IMR-90 (cell line): ENCODE results near the gene ZW10. TPM values are rescaled to one million over a fixed set of nuclear protein-coding genes. Genes with fewer than 3 reads are reported as not detected.

Experiments used
- ATAC-seq: fragments of 200-7000 bp; cut with Tn5 transposase; 2 replicates; pipeline ENCODE4 v1.9.1; 2020; ENCODE audit warnings: low read depth, mild to moderate bottlenecking, moderate library complexity
- BruUV-seq: library from RNA; stranded (reverse); fragments of 400-500 nt; replicated peaks from 2 replicates; lab custom pipeline; 2021; lab: Mats Ljungman, UMichigan
- CTCF ChIA-PET: fragments of 300-600 bp; formaldehyde crosslinking; extraction: SDS; loops from one replicate; lab custom pipeline; 2021; ENCODE audit warnings: antibody characterized with exemption; lab: Yijun Ruan, JAX
- POLR2A ChIA-PET: fragments of 300-600 bp; sonication (Branson Sonifier 250); formaldehyde crosslinking; loops from one replicate; lab custom pipeline; 2022; ENCODE audit warnings: antibody characterized with exemption; ENCODE audit not compliant: unreplicated experiment; lab: Charles Lee
- DNase-seq: peaks from one replicate; pipeline ENCODE4 v3.0.0; 2013
- H2AFZ ChIP-seq: replicated peaks from 2 replicates; pipeline ENCODE3; 2013; ENCODE audit warnings: low read length, mild to moderate bottlenecking; ENCODE audit not compliant: poor library complexity
- H2AK5ac ChIP-seq: 2 replicates; pipeline ENCODE4 v1.6.1; 2013; ENCODE audit warnings: low read depth, low read length, inconsistent platforms
- H2AK9ac ChIP-seq: replicated peaks from 2 replicates; pipeline ENCODE3; 2013; ENCODE audit warnings: mild to moderate bottlenecking, low read depth, low read length, moderate library complexity; ENCODE audit not compliant: poor library complexity
- H2BK120ac ChIP-seq: 2 replicates; pipeline ENCODE4 v1.6.1; 2013; ENCODE audit warnings: low read depth, low read length, inconsistent platforms
- H2BK15ac ChIP-seq: 3 replicates; pipeline ENCODE4 v1.6.1; 2013; ENCODE audit warnings: low read depth, low read length, inconsistent platforms
- H2BK20ac ChIP-seq: 2 replicates; pipeline ENCODE4 v1.6.1; 2013; ENCODE audit warnings: low read depth, mild to moderate bottlenecking, inconsistent platforms, low read length, moderate library complexity
- H2BK5ac ChIP-seq: 2 replicates; pipeline ENCODE4 v1.6.1; 2013; ENCODE audit warnings: mild to moderate bottlenecking, low read depth, low read length, inconsistent platforms; ENCODE audit not compliant: poor library complexity, severe bottlenecking
- H3K14ac ChIP-seq: replicated peaks from 2 replicates; pipeline ENCODE4 v1.6.1; 2013; ENCODE audit warnings: low read depth, low read length, inconsistent platforms
- H3K18ac ChIP-seq: 2 replicates; pipeline ENCODE4 v1.6.1; 2013; ENCODE audit warnings: low read depth, low read length, control low read depth
- H3K23ac ChIP-seq: 2 replicates; pipeline ENCODE4 v1.6.1; 2013; ENCODE audit warnings: low read depth, low read length, inconsistent platforms
- H3K27ac ChIP-seq: 2 replicates; pipeline ENCODE4 v1.5.1; 2013; ENCODE audit warnings: mild to moderate bottlenecking, control low read depth, low read length; ENCODE audit not compliant: insufficient read depth
- H3K27me3 ChIP-seq: 2 replicates; pipeline ENCODE4 v1.6.1; 2013; ENCODE audit warnings: low read length; ENCODE audit not compliant: control insufficient read depth, insufficient read depth
- H3K36me3 ChIP-seq: 2 replicates; pipeline ENCODE4 v1.6.1; 2013; ENCODE audit warnings: low read length, mixed read lengths; ENCODE audit not compliant: control insufficient read depth, insufficient read depth
- H3K4ac ChIP-seq: 2 replicates; pipeline ENCODE4 v1.6.1; 2013; ENCODE audit warnings: low read depth, low read length, inconsistent platforms
- H3K4me1 ChIP-seq: 2 replicates; pipeline ENCODE4 v1.6.1; 2013; ENCODE audit warnings: low read length, mixed read lengths; ENCODE audit not compliant: control insufficient read depth, insufficient read depth
- H3K4me2 ChIP-seq: 2 replicates; pipeline ENCODE4 v1.6.1; 2013; ENCODE audit warnings: low read depth, mild to moderate bottlenecking, control low read depth, low read length, moderate library complexity
- H3K4me3 ChIP-seq: 2 replicates; pipeline ENCODE4 v1.5.1; 2013; ENCODE audit warnings: low read depth, mild to moderate bottlenecking, control low read depth, low read length, moderate library complexity; ENCODE audit not compliant: insufficient read depth
- H3K56ac ChIP-seq: 2 replicates; pipeline ENCODE4 v1.6.1; 2013; ENCODE audit warnings: low read length, inconsistent platforms; ENCODE audit not compliant: insufficient read depth; ENCODE audit errors: extremely low read depth
- H3K79me1 ChIP-seq, 2 experiments: 2 replicates each; pipeline ENCODE4 v1.6.1; 2013; ENCODE audit warnings: low read length in 2 of 2, inconsistent platforms in 1 of 2, low read depth in 1 of 2
- H3K9ac ChIP-seq: 2 replicates; pipeline ENCODE4 v1.6.1; 2013; ENCODE audit warnings: low read depth, low read length, control low read depth
- H3K9me1 ChIP-seq: 2 replicates; pipeline ENCODE4 v1.6.1; 2013; ENCODE audit warnings: low read length, inconsistent platforms; ENCODE audit not compliant: insufficient read depth
- H3K9me3 ChIP-seq: 2 replicates; pipeline ENCODE4 v1.6.1; 2013; ENCODE audit warnings: low read length; ENCODE audit not compliant: control insufficient read depth, insufficient read depth
- H4K20me1 ChIP-seq: 2 replicates; pipeline ENCODE4 v1.6.1; 2013; ENCODE audit warnings: low read length, inconsistent platforms; ENCODE audit not compliant: insufficient read depth
- H4K5ac ChIP-seq: 2 replicates; pipeline ENCODE4 v1.6.1; 2013; ENCODE audit warnings: mild to moderate bottlenecking, low read depth, low read length, control low read depth
- H4K8ac ChIP-seq, 2 experiments: 2 replicates each; pipeline ENCODE4 v1.6.1; 2013; ENCODE audit warnings: low read depth in 2 of 2, low read length in 2 of 2, control low read depth in 1 of 2, inconsistent platforms in 1 of 2
- H4K91ac ChIP-seq: 2 replicates; pipeline ENCODE4 v1.6.1; 2013; ENCODE audit warnings: low read depth, low read length, inconsistent platforms; ENCODE audit not compliant: insufficient read depth
- CHD1 ChIP-seq: IDR thresholded peaks from 2 replicates; pipeline ENCODE4 v1.6.1; 2012; ENCODE audit warnings: low read depth, low read length, improper control_type of control experiment
- ELK1 ChIP-seq: fragments of 150-350 bp; IDR thresholded peaks from 2 replicates; pipeline ENCODE4 v1.6.1; 2016; ENCODE audit warnings: low read depth, mild to moderate bottlenecking, low read length, moderate library complexity, borderline replicate concordance
- MAZ ChIP-seq: IDR thresholded peaks from 2 replicates; pipeline ENCODE4 v1.6.1; 2012; ENCODE audit warnings: low read depth, mild to moderate bottlenecking, low read length, improper control_type of control experiment, moderate library complexity, borderline replicate concordance
- MXI1 ChIP-seq: IDR thresholded peaks from 2 replicates; pipeline ENCODE4 v1.6.1; 2012; ENCODE audit warnings: low read depth, mild to moderate bottlenecking, low read length, moderate library complexity, borderline replicate concordance
- NFE2L2 ChIP-seq: fragments of 150-350 bp; IDR thresholded peaks from 2 replicates; pipeline ENCODE4 v1.6.1; 2016; ENCODE audit warnings: low read depth, mild to moderate bottlenecking, low read length
- RCOR1 ChIP-seq: IDR thresholded peaks from 2 replicates; pipeline ENCODE4 v1.6.1; 2012; ENCODE audit warnings: mild to moderate bottlenecking, low read length, improper control_type of control experiment; ENCODE audit not compliant: insufficient replicate concordance
- USF2 ChIP-seq: fragments of 150-350 bp; IDR thresholded peaks from 2 replicates; pipeline ENCODE4 v1.6.1; 2017; ENCODE audit warnings: mild to moderate bottlenecking, antibody characterized with exemption, low read length, low read depth
- WGBS, 2 experiments: methylation state at CpG; one replicate each; pipeline versions ENCODE4 v1.1.5 to v1.1.7; 2013; ENCODE audit warnings: missing lambda C conversion rate in 2 of 2; ENCODE audit not compliant: insufficient read length in 1 of 2; ENCODE audit errors: extremely low coverage in 2 of 2; 5-methylcytosine and 5-hydroxymethylcytosine counted together
- dilution Hi-C: fragments of 300-500 bp; cut with HindIII; formaldehyde crosslinking; loops from one replicate; pipeline ENCODE4 v1.14.3; 2018; ENCODE audit warnings: low sequenced_read_pairs; ENCODE audit not compliant: unreplicated experiment
- in situ Hi-C: fragments of 300-500 bp; cut with MboI; formaldehyde crosslinking; loops from 3 replicates; pipeline ENCODE4 v1.14.3; 2019; ENCODE audit warnings: low sequenced_read_pairs, inconsistent platforms, mixed read lengths
- intact Hi-C: fragments of 100-400 bp; cut with micrococcal nuclease; formaldehyde crosslinking; loops from 2 replicates; pipeline ENCODE4 v1.10.0; 2022
- polyA plus RNA-seq, 3 experiments: library from polyadenylated mRNA; depleted of rRNA; stranded (reverse); fragments of >200 nt; gene quantifications; 2 replicates each; pipeline ENCODE4 v1.2.3, GENCODE V29; 2012; ENCODE audit warnings: low replicate concordance in 1 of 3
- total RNA-seq: library from RNA; depleted of rRNA; stranded (reverse); fragments of >200 nt; gene quantifications from 2 replicates; pipeline ENCODE4 v1.2.3, GENCODE V29; 2012

Gene ZW10
- total and polyA plus RNA-seq, 2 of the 4 experiments (the other 2 are of a cell fraction): 10.3 to 30.6 TPM

DNA sequence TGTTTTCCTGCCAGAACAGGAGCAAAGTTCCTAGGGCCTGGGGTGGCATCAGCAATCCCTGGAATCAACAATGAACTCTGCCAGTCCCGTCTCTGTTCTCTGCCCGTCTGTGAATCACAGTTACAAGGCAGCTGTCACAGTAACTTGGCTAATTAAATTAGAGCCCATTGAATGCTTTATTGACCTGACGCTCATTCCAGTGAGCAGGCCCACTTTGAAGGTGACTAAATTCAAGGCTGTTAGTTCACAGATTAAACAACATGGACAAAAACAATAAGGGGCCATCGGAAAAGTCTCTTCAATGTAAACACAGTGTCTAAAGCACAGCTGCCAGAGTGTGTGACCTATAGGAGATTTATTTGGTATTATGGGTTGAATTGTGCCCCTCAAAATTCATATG, 49.7 kb downstream of the ZW10 start:
- in situ Hi-C loops (no loop called here), intact Hi-C loops (loop anchor here (5.0 kb wide), 1 partner anchor 181 kb away; no protein-coding TSS in a partner anchor), dilution Hi-C loops (no loop called here)
- H2BK15ac ChIP-seq: no peak overlapping the region
- H3K9me1 ChIP-seq: peaks cover 3% of the 10 kb centered on the region; the same call in 1 of the 2 replicates
- no peaks in the 10 kb centered on the region for H3K4me1 ChIP-seq
- H3K18ac ChIP-seq: no peak overlapping the region
- H3K27ac ChIP-seq: no peak overlapping the region
- H2BK120ac ChIP-seq: no peak overlapping the region
- no peaks in the 10 kb centered on the region for H3K27me3 ChIP-seq
- no peak overlapping the region for H2AK9ac ChIP-seq
- no peak overlapping the region for H3K56ac ChIP-seq
- ChIA-PET POLR2A (no interaction called here), CTCF (no interaction called here)
- H4K91ac ChIP-seq: no peak overlapping the region
- H3K9me3 ChIP-seq: no peaks in the 10 kb centered on the region
- H3K23ac ChIP-seq: no peak overlapping the region
- no peak overlapping the region for H3K4ac ChIP-seq
- H3K36me3 ChIP-seq: no peaks in the 10 kb centered on the region
- no TSS peak for BruUV-seq
- DNase-seq: no peak
- no peak overlapping the region for H2BK20ac ChIP-seq
- ATAC-seq: no peak
- H2AFZ ChIP-seq: no peak overlapping the region
- no peak overlapping the region for H3K9ac ChIP-seq
- H3K79me1 ChIP-seq: no peaks in the 10 kb centered on the region
- no peak for TF ChIP-seq MXI1
- TF ChIP-seq MAZ: no peak
- no peak for TF ChIP-seq NFE2L2
- no peak for TF ChIP-seq ELK1
- no peak for TF ChIP-seq RCOR1
- no peak for TF ChIP-seq CHD1
- no peak for TF ChIP-seq USF2
- H4K8ac ChIP-seq: no peak overlapping the region
- no peak overlapping the region for H2BK5ac ChIP-seq
- no peak overlapping the region for H3K4me2 ChIP-seq
- H3K14ac ChIP-seq: no peak overlapping the region
- H4K20me1 ChIP-seq: no peaks in the 10 kb centered on the region
- no CpG with 5 or more reads among the region's 4 CpGs for WGBS, 2 experiments
- no peak overlapping the region for H2AK5ac ChIP-seq
- H4K5ac ChIP-seq: no peak overlapping the region
- no peak overlapping the region for H3K4me3 ChIP-seq
